Activated CD8-positive, alpha-beta memory T cell treated with anti-CD3 and anti-CD28 coated beads for 4 hours (primary cell): ENCODE data around the gene ERVFRD-1.
"Not testable (repeated sequence)": the region's sequence is repeated elsewhere in the genome, so short reads cannot be mapped to it uniquely, and the experiment has no call there.

Experiments
- DNase-seq, 2 donors: peaks; one replicate each; pipeline ENCODE4 v3.0.0-alpha.2; 2020; ENCODE audit warnings: low read depth in 2 of 2

ERVFRD-1 gene

GRCh38 chr6:11087141-11087812, 24.2 kb downstream of the ERVFRD-1 start:
- DNase-seq, result not testable (repeated sequence)

- DNase-seq, result no peak
Observed at GRCh38 chr6:11085758-11086435, 25.6 kb downstream of the ERVFRD-1 start.

GRCh38 chr6:11083956-11084355, 27.6 kb downstream of the ERVFRD-1 start:
- no peak for DNase-seq

DNA sequence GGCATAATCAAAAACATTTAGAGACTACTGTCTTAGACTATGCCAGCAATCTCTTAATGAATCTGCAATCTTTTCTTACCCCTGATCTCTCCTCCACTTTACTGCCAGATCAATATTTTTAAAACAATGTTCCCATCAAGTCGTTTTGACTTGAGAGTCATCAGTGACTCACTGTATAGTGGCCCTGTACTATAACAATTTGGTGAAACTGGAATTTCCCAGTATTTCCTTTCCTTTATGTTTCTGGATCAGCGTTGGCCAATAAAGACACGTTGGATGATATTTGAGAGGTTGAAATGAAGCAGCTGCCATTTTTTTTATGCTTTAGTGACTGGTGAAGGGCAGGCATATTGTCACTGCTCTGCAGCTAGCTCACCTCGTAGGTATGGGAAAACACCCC, 28.0 kb downstream of the ERVFRD-1 start:
- no peak for DNase-seq

- DNase-seq, result no peak
Observed at GRCh38 chr6:11080296-11080695, 31.2 kb downstream of the ERVFRD-1 start.

DNA sequence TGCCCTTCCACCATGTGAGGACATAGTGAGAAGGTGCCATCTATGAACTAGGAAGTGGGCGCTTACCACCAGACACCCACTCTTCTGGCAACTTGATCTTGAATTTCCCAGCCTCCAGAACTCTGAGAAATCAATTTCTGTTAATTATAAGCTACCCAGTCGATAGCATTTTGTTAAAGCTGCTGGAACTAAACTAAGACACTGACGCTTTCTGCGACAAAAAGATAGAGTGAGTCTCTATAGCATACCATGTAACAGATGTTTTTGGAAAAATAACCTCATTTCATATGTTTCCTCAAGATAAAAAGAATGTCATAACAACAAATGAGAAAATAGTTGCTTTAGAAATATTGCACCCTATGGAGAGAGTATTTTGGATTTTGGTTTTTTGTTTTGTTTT, 33.3 kb downstream of the ERVFRD-1 start:
- DNase-seq, result no peak

DNA sequence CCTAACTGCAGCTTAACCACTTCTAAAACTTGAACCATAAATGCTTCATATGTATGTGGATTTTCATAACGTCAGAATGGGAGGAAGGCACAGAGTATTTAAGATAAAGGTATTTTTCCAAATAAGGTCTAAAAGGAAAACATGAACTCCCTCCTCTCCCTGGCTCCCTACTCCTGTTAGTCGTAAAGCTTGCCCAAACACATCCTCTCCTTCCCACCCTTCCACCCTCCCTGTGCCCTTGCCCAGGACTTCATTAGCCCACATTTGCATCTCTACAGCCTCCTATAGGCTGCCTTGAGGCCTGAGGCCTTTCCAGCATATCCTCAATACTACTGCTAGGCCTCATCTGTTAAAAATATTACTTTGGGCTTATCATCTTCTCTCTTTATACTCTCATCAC, 35.0 kb downstream of the ERVFRD-1 start:
- no peak for DNase-seq

DNA sequence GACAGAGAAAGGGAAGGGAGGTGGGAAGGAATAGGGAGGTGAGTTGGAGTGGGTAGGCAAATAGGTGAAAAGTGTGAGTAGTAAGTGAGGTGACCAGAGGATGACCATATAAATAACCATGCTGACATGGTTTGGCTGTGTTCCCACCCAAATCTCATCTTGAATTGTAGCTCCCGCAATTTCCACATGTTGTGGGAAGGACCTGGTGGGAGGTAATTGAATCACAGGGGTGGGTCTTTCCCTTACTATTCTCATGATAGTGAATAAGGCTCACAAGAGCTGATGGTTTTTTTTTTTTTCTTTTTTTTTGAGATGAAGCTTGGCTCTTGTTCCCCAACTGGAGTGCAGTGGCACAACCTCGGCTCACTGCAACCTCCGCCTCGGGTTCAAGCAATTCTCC, 39.4 kb downstream of the ERVFRD-1 start:
- DNase-seq, result no peak

- DNase-seq, result no peak
Observed at GRCh38 chr6:11069760-11070159, 41.8 kb downstream of the ERVFRD-1 start.

- no peak for DNase-seq
Observed at GRCh38 chr6:11067348-11067747, 44.2 kb downstream of the ERVFRD-1 start.

DNA sequence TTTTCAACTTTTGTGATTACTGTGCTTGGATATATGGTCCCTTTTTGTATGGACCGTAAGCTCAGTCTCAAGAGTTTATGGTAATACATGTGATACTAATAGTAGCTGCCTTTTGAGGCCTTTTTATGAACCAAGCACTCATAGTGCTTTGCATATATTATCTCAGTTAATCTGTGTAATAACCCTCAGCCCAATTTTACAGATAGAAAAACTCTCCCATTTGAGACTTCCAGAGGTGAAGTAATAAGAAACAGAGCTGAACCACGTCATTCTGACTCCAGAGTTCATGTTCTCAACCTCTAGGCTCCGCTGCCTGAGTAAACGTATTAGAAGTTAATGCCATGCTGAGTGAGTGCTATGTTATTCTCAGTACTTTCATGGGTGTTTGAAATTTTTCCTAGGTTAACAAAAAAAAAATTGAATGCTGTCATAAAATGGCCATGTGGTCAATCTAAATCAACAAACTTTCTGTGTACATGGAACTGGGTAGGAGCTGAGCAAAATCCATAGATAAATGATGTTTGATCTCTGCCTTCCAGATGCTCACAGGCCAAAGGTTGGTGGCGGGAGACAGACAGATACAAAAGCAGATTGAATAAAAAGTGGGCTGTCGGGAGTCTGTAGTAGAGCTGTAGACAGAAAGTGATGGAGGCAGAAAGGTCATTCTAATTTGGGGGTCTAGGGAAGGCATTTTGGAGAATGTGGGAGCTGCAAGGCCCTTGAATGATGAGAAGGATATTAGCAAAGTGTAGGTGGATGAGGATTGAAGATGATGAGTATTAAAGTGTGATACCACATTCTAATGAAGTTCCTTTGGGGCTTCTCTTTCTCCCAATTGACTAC, 44.8 kb downstream of the ERVFRD-1 start:
- no peak for DNase-seq

GRCh38 chr6:11065436-11066202, 45.9 kb downstream of the ERVFRD-1 start:
- DNase-seq, result no peak

DNA sequence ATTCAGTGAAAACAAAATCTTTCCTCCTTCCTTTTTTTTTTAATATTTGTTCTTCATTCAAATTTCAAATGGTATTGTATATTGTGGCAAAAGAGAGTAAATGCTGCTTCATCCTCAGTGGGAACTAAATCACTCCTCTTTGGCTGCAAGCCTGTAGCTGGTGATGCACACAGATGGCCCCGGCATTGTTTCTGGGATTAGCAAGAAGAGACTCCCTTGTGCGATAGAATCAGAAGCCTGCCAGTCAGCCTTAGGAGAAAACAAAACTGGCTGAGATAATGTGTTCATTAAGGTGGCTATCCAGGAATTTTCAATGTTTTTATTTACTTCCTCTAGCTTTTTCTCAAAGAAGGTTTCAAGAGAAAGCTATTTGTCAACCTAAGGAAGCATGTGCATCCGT, 46.7 kb downstream of the ERVFRD-1 start:
- no peak for DNase-seq

- no peak for DNase-seq
Observed at GRCh38 chr6:11062715-11063114, 48.8 kb downstream of the ERVFRD-1 start.

GRCh38 chr6:11062083-11062482, 49.4 kb downstream of the ERVFRD-1 start:
- DNase-seq, result no peak

- DNase-seq, result no peak
Observed at GRCh38 chr6:11058406-11058805, 53.1 kb downstream of the ERVFRD-1 start.

GRCh38 chr6:11056871-11057270, 54.7 kb downstream of the ERVFRD-1 start:
- no peak for DNase-seq

- DNase-seq, result no peak
Observed at GRCh38 chr6:11055127-11055627, 56.3 kb downstream of the ERVFRD-1 start.

GRCh38 chr6:11054722-11055121, 56.8 kb downstream of the ERVFRD-1 start:
- DNase-seq, result no peak

- no peak for DNase-seq
Observed at GRCh38 chr6:11053307-11053706, 58.2 kb downstream of the ERVFRD-1 start.
